ENCODE data around the gene SLC13A3.
"Not testable (repeated sequence)": the region's sequence is repeated elsewhere in the genome, so short reads cannot be mapped to it uniquely, and the experiment has no call there.

The SLC13A3 gene

GRCh38 chr20:46680684-46681031 is 29.4 kb upstream of the SLC13A3 start:
- no peak for DNase-seq

- no peak for DNase-seq
These were observed 27.3 kb upstream of the SLC13A3 start for GRCh38 chr20:46678516-46678915.

- no peak for DNase-seq
These were observed 26.3 kb upstream of the SLC13A3 start for GRCh38 chr20:46677608-46678007.

- not testable (repeated sequence) for DNase-seq
These were observed 25.5 kb upstream of the SLC13A3 start for GRCh38 chr20:46676649-46677316.

- no peak for DNase-seq
These were observed 23.2 kb upstream of the SLC13A3 start for GRCh38 chr20:46674253-46675083.

- no peak for DNase-seq
These were observed 22.4 kb upstream of the SLC13A3 start for GRCh38 chr20:46673394-46674252.

GRCh38 chr20:46672543-46673148 is 21.4 kb upstream of the SLC13A3 start:
- DNase-seq = no peak

GRCh38 chr20:46671866-46672542 is 20.7 kb upstream of the SLC13A3 start:
- DNase-seq = no peak

GRCh38 chr20:46670585-46671584 is 19.6 kb upstream of the SLC13A3 start:
- DNase-seq = no peak

- no peak for DNase-seq
These were observed 18.9 kb upstream of the SLC13A3 start for GRCh38 chr20:46670228-46670584.

- no peak for DNase-seq
These were observed 15.7 kb upstream of the SLC13A3 start for GRCh38 chr20:46666818-46667515.

GRCh38 chr20:46666306-46666705 is 15.0 kb upstream of the SLC13A3 start:
- no peak for DNase-seq

GRCh38 chr20:46665602-46666001 is 14.3 kb upstream of the SLC13A3 start:
- no peak for DNase-seq

- DNase-seq = no peak
These were observed 12.3 kb upstream of the SLC13A3 start for GRCh38 chr20:46663531-46663930.

- DNase-seq = no peak
These were observed 10.4 kb upstream of the SLC13A3 start for GRCh38 chr20:46661659-46662058.

- DNase-seq = no peak
These were observed 9.2 kb upstream of the SLC13A3 start for GRCh38 chr20:46660487-46660886.

GRCh38 chr20:46657618-46658017 is 6.4 kb upstream of the SLC13A3 start:
- DNase-seq = no peak

GRCh38 chr20:46657137-46657536 is 5.9 kb upstream of the SLC13A3 start:
- DNase-seq = no peak

GRCh38 chr20:46652699-46653098 is 1.4 kb upstream of the SLC13A3 start:
- no peak for DNase-seq

- DNase-seq = no peak
These were observed 626 bp downstream of the SLC13A3 start for GRCh38 chr20:46650575-46651090.
